Forelimb muscle (tissue), 1 donor: ENCODE results near the gene AXIN1. TPM values are rescaled to one million over a fixed set of nuclear protein-coding genes. Genes with fewer than 3 reads are reported as not detected.

Experiments
- DNase-seq: peaks from one replicate; pipeline ENCODE4 v3.0.0-alpha.2; 2013; ENCODE audit warnings: low read depth
- polyA plus RNA-seq: library from polyadenylated mRNA; unstranded; fragments of 120-200 nt; gene quantifications from one replicate; pipeline ENCODE4 v1.2.1, GENCODE V29; 2013; ENCODE audit not compliant: insufficient read length

AXIN1 gene
- polyA plus RNA-seq, 1 donor, result 11.3 TPM

- DNase-seq, result no peak
These were observed 48.6 kb downstream of the AXIN1 start for GRCh38 chr16:303760-304505.

GRCh38 chr16:301950-302349 lies 50.6 kb downstream of the AXIN1 start:
- DNase-seq, result no peak

DNA sequence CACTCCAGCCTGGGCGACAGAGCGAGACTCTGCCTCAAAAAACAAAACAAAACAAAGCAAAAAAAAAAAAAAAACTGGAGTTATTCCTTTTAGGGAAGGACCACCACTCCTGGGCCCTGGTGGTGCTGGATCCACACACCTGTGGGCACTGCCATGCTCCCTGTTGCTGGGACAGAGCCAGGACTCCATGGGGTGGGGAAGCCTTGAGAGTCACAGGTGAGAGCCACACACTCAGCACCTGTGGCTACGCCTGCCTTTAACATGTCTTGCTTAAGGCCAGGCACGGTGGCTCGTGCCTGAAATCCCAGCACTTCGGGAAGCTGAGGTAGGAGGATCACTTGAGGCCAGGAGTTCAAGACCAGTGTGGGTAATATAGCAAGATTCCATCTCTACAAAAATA lies 51.3 kb downstream of the AXIN1 start:
- no peak for DNase-seq

- no peak for DNase-seq
These were observed 54.7 kb downstream of the AXIN1 start for GRCh38 chr16:297832-298231.

GRCh38 chr16:296806-297510 lies 55.6 kb downstream of the AXIN1 start:
- no peak for DNase-seq

DNA sequence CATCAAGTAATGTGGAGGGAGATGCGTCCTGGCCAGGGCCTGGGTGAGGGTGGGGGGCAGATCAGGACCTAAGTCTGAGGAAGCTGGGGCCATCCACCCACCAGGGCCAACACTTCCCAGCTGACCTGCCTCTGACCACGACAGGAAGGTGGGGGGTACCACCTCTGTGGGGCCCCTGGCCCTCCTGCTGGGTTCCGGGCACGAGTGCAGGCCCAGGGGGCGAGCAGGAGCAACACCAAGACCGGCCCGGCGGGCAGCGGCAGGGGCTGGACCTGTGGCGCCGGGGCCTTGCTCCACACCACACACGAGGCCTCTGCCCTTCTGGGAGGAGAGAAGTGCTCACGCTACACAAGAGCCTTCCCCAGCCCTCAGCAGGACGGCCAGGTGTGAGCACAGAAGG lies 56.2 kb downstream of the AXIN1 start:
- DNase-seq, result no peak

- no peak for DNase-seq
These were observed 59.3 kb downstream of the AXIN1 start for GRCh38 chr16:293043-293775.

GRCh38 chr16:291539-291938 lies 61.0 kb downstream of the AXIN1 start:
- DNase-seq, result no peak

GRCh38 chr16:290681-291405 lies 61.7 kb downstream of the AXIN1 start:
- no peak for DNase-seq

DNA sequence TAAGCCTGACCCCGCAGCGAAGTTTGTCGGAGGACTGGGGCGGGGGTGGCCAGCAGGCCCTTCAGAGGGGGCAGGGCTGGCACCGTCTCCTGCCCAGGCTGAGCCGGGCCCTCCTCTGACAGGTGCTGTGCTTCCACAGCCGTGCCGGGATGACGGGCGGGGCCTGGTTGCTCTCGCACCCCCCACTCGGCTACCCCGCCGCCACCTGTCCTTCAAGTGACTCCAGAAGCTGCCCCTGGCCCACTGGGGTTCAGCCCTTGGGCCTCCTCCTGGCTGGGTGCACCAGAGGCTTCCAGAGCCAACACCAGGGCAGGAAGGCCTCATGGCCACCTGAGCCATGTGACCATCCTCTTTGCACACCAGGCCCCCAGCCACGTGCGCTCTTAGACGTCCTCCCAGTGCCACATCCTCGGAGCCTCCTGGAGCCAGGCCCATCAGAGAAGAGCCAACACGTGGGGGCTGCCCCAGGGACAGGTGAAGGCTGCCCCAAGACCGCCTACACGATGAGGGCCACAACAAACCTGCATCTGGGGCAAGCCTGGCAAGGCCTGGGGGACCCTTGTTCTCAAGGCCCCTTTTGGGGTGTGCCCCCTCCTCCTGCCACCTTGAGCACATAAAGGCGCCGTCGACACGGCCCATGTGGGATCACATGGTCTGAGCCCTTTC lies 62.4 kb downstream of the AXIN1 start:
- DNase-seq, result no peak

- no peak for DNase-seq
These were observed 63.0 kb downstream of the AXIN1 start for GRCh38 chr16:289395-289997.

DNA sequence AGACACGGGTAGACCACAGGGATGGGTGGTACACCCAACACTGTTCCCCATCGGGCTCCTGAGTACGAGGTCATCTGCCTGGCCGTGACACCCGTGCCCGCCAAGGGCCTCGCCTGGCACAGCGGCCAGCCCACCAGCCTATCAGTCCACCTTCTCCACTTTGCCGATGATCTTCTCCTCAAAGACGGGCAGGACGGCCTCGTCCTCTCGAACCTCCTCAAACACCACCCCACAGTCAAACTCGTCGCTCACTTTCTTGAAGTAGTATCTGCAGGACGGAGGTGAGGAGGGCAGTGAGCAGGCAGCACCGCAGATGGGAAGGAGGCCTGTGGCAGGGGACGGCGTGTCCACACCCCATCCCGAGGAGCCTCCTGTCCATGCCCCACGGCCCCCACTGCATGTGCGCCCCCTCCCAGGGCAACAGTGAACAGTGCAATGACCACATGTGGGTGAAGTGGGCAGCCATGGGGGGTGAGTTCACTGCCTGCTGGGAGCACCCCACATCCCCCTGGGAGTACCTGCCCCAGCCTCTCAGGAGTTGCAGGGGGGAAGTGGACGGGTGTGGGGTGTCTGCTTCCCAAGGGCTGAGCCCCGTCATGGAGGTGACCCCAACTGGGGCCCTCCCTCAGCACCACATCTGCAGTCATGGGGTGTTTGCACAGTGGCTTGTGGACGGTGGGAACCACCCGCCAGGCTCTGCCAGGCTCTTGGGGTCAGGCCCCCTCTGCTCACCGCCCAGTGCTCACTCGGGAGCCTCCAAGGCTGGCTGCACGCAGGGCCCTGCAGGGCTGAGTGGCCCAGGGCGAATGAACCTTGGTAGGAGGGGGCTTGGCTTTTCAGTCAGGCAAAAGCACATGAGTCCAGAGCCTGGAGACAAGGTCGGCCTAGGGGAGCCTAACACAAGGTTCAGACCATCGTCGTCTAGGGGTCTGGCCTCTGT lies 64.3 kb downstream of the AXIN1 start:
- DNase-seq, result no peak

- DNase-seq, result no peak
These were observed 65.2 kb downstream of the AXIN1 start for GRCh38 chr16:287298-287811.

GRCh38 chr16:286491-287297 lies 65.8 kb downstream of the AXIN1 start:
- DNase-seq, result no peak

- no peak for DNase-seq
These were observed 67.1 kb downstream of the AXIN1 start for GRCh38 chr16:285146-286055.

GRCh38 chr16:284204-285120 lies 68.1 kb downstream of the AXIN1 start:
- DNase-seq, result no peak
